GM19025 (cell line): ENCODE data around the gene MISP.
"Not testable (repeated sequence)": the region's sequence is repeated elsewhere in the genome, so short reads cannot be mapped to it uniquely, and the experiment has no call there.

Experiments used
- ATAC-seq: cut with Tn5 transposase; IDR thresholded peaks from one replicate; pipeline ENCODE4 v1.9.1; 2021; ENCODE audit warnings: mild to moderate bottlenecking, low read depth, moderate library complexity; ENCODE audit not compliant: unreplicated experiment

MISP gene

DNA sequence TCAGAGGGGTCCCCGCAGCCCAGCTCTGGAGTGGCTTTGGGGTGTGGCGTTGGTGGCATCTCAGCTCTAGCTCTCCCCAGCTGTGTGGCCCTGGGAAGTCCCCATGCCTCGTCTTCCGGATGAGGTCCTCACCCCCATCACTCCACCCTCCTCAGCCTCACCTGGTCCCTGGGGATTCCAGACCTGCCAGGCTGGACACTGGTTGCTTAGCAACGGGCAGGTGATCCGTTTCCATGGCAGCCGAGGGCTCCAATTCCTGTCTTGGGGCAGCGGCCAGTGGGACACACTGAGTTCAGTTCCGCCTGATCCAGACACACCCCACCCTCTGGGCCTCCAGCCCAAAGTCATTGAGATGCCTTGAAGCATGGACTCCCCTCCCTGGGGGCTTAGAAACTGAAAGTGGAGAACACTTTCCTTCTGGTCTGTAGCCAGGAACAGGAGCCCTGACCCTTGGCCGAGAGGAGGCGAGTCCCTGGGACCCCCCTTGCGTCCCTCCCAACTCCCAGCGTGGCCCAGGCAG is 7.7 kb upstream of the MISP start:
- no peak for ATAC-seq

- ATAC-seq = not testable (repeated sequence)
Observed at GRCh38 chr19:745138-745537, 5.8 kb upstream of the MISP start.

DNA sequence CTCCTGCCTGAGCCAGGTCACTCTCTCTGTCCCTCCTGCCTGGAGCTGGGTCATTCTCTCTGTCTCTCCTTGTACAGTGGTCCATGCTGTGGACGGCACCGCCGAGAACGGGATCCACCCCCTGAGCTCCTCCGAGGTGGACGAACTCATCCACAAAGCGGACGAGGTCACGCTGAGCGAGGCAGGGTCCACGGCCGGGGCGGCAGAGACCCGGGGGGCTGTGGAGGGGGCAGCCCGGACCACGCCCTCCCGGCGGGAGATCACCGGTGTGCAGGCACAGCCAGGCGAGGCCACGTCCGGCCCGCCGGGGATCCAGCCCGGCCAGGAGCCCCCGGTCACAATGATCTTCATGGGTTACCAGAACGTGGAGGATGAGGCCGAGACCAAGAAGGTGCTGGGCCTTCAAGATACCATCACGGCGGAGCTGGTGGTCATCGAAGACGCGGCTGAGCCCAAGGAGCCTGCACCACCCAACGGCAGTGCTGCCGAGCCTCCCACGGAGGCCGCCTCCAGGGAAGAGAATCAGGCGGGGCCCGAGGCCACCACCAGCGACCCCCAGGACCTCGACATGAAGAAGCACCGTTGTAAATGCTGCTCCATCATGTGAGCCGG is 4.6 kb upstream of the MISP start:
- ATAC-seq = no peak

- no peak for ATAC-seq
Observed at GRCh38 chr19:746956-747355, 4.0 kb upstream of the MISP start.

GRCh38 chr19:747432-748273 is 3.3 kb upstream of the MISP start:
- no peak for ATAC-seq

DNA sequence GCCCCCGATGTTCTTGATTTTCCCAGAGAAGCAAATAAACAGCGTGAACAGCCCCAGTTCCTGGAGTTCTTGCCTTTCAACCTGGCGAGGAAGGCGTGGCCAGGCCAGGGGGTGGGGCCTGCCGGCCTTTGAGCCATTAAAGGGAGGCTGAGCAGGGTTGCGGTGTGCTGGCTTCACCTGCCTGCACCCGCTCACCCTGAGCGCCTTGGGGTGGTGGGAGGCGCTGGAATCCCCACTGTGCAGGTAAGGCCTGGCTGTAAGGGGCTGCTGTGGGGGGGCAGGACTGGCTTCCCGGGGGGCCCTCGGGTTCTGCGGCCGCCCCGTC is 2.7 kb upstream of the MISP start:
- ATAC-seq = no peak

DNA sequence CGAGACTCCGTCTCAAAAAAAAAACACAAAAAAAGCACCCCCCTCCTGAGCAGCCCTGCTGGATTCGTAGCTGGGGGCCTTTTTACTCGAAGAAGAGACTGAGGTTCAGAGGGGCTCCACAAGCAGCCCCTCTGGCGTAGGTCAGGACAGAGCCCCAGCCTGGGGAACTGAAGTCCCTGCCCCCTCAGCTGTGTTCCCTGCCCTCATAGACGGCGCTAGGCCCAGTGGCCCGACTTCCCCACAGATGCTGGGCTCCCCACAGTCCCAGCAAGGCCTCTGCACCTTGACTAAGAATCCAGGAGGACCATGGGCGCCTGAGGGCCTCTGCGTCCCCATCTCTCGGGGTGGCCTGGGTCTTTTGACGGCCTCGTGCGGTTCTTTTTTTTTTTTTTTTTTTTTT is 1.1 kb upstream of the MISP start:
- ATAC-seq = no peak

GRCh38 chr19:751501-752341 is 809 bp downstream of the MISP start:
- ATAC-seq = no peak

DNA sequence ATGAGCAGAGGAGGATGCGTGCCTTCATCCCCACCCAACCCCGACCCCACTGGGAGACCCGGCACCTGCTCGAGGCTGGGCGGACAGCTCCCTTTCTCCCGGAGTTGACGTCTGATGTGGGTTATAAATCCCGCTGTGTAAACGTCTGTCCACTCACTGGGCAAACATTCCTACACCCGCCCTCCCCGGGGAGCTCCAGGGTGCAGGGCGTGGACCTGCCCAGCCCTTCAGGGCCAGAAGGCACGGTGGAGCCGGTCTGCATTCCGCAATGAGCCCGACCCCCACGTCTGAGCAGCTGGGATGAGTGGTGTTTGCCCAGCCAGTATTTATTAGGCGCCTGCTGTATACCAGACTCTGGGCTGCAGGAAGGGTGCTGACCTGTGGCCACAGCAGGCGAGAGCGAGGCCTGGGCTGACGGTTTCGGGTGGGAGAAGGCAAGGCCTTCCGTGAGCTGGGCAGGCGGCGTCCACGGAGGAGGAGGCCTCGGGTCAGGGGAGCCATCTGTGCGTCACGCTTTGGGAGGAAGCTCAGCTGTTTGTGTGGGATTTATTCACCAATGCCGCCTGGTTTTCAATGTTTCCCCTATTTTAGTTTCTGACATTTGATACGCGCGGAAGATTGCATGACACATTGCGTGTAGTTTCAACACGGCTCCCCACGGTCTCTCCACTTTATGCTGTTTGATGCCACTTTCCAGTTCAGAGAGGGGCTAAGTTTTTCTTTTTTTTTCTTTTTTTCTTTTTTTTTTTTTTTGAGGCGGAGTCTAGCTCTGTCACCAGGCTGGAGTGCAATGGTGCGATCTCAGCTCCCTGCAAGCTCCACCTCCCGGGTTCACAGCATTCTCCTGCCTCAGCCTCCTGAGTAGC is 2.0 kb downstream of the MISP start:
- ATAC-seq = no peak

GRCh38 chr19:754530-754929 is 3.6 kb downstream of the MISP start:
- ATAC-seq = no peak

DNA sequence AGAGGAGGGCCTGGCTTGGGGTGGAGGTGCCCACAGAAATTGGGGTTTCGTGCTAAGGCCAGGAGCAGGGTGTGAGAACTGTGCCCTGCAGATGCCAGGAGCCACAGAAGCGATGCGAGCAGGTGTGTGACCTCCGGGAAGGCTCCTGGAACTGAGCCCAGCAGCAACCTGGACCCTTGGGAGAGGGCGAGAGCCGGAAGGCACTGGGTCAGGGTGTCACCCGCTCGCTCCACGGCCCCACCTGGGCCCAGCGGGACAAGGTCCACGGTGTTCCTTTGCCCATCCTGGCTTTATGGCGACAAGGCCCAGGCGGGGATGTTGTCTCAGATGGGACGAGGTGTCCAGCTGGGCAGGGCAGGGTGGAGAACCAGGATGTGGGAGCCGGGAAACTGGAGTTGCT is 4.2 kb downstream of the MISP start:
- no peak for ATAC-seq

DNA sequence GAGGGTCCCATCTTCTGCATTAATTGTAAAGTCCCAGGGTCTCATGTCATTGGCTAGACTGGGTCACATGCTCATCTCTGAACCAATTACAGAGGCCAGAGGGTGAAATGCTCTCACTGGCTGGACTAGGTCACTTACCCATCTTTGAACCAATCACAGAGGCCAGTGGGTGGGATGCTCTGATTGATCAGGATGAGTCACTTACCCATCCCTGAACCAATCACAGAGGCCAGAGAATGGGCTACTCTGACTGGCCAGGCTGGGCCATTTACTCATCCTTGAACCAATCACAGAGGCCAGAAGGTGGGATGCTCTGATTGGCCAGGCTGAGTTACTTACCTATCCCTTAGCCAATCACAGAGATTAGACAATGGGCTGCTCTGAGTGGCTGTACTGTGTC is 5.3 kb downstream of the MISP start:
- no peak for ATAC-seq

GRCh38 chr19:756821-757688 is 6.1 kb downstream of the MISP start:
- ATAC-seq = no peak

DNA sequence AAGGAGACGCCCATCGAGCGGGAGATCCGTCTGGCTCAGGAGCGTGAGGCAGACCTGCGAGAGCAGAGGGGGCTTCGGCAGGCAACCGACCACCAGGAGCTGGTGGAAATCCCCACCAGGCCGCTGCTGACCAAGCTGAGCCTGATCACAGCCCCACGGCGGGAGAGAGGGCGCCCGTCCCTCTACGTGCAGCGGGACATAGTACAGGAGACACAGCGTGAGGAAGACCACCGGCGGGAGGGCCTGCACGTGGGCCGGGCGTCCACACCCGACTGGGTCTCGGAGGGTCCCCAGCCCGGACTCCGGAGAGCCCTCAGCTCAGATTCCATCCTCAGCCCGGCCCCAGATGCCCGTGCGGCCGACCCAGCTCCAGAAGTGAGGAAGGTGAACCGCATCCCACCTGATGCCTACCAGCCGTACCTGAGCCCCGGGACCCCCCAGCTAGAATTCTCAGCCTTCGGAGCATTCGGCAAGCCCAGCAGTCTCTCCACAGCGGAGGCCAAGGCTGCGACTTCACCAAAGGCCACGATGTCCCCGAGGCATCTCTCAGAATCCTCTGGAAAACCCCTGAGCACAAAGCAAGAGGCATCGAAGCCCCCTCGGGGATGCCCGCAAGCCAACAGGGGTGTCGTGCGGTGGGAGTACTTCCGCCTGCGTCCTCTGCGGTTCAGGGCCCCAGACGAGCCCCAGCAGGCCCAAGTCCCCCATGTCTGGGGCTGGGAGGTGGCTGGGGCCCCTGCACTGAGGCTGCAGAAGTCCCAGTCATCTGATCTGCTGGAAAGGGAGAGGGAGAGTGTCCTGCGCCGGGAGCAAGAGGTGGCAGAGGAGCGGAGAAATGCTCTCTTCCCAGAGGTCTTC is 7.1 kb downstream of the MISP start:
- ATAC-seq = no peak

- ATAC-seq = no peak
Observed at GRCh38 chr19:763181-763580, 12.3 kb downstream of the MISP start.

DNA sequence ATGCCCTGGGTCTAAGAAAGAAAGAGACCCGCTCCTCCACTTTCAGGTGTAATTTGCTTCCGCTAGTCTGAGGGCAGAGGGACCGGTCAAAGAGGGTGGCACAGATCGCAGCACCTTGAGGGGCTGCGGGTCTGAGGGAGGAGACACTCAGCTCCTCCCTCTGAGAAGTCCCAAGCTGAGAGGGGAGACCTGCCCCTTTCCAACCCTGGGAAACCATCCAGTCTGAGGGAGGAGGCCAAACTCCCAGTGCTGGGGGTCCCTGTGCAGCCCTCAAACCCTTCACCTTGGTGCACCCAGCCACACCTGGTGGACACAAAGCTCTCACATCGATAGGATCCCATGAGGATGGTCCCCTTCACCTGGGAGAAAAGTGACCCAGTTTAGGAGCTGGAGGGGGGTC is 13.0 kb downstream of the MISP start:
- ATAC-seq = no peak

- no peak for ATAC-seq
Observed at GRCh38 chr19:764301-764700, 13.4 kb downstream of the MISP start.

DNA sequence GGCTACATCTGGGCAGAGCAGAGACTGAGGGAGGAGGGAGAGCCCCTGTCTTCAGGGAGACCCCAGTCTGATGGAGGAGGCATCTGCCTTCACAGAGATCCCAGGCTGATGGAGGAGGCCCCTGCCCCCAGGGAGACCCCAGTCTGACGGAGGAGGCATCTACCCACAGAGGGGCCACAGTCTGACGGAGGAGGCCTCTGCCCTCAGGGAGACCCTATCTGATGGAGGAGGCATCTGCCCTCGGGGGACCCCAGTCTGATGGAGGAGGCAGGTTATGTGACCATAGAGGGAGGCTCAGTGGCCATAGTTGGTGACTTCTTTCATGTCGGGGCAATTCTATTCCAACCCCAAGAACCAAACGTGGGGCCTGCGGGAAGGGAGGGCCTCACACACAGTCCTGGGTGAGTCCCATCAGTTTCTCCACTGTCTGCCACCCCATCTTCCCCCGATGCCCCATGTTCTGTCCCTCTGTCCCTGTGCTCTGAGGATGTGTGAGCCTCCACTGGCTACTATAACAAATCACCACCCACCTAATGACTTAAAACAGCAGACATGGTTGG is 14.3 kb downstream of the MISP start:
- ATAC-seq = no peak
